Measurements from ENCODE around the gene RAB14.

The RAB14 gene

GRCh38 chr9:121201738-121202533 is at the start of gene RAB14:
Gene RAB14 (minus strand): TSS chr9:121201869. CDS start chr9:121193412, 8,457 bp downstream.
- Mint-ChIP-seq H3K27ac (peak within 1 kb of the TSS; percentile 89), H3K9me3 (no peaks in the 10 kb centered on the region), H3K36me3 (ENCODE audit: low read depth) (peaks cover 5% of the 10 kb centered on the region), H3K4me1 (ENCODE audit: low read depth) (peaks cover 35% of the 10 kb centered on the region), H3K27me3 (ENCODE audit: low read depth) (no peaks in the 10 kb centered on the region), H3K4me3 (peak within 1 kb of the TSS; percentile 91)

GRCh38 chr9:121249563-121249962 is 47.9 kb upstream of the RAB14 start:
- Mint-ChIP-seq H3K27ac (no peak overlapping the region), H3K4me1 (ENCODE audit: low read depth) (no peaks in the 10 kb centered on the region), H3K27me3 (ENCODE audit: low read depth) (peaks cover 9% of the 10 kb centered on the region), H3K36me3 (ENCODE audit: low read depth) (no peaks in the 10 kb centered on the region), H3K4me3 (no peak overlapping the region), H3K9me3 (no peaks in the 10 kb centered on the region)

- H3K4me3 Mint-ChIP-seq, result no peak overlapping the region
- peaks cover 5% of the 10 kb centered on the region for H3K27me3 Mint-ChIP-seq (ENCODE audit: low read depth)
- H3K9me3 Mint-ChIP-seq, result peaks cover 7% of the 10 kb centered on the region
- no peak overlapping the region for H3K27ac Mint-ChIP-seq
- no peaks in the 10 kb centered on the region for H3K4me1 Mint-ChIP-seq (ENCODE audit: low read depth)
- no peaks in the 10 kb centered on the region for H3K36me3 Mint-ChIP-seq (ENCODE audit: low read depth)
Measured at GRCh38 chr9:121246821-121247561, 45.3 kb upstream of the RAB14 start.

- Mint-ChIP-seq H3K36me3 (ENCODE audit: low read depth) (no peaks in the 10 kb centered on the region), H3K27ac (no peak overlapping the region), H3K4me3 (no peak overlapping the region), H3K4me1 (ENCODE audit: low read depth) (no peaks in the 10 kb centered on the region), H3K9me3 (peaks cover 7% of the 10 kb centered on the region), H3K27me3 (ENCODE audit: low read depth) (peaks cover 6% of the 10 kb centered on the region)
Measured at GRCh38 chr9:121242959-121243346, 41.3 kb upstream of the RAB14 start.

- peaks cover 6% of the 10 kb centered on the region for H3K27me3 Mint-ChIP-seq (ENCODE audit: low read depth)
- H3K4me3 Mint-ChIP-seq, result no peak overlapping the region
- H3K27ac Mint-ChIP-seq, result no peak overlapping the region
- no peaks in the 10 kb centered on the region for H3K4me1 Mint-ChIP-seq (ENCODE audit: low read depth)
- peaks cover 7% of the 10 kb centered on the region for H3K9me3 Mint-ChIP-seq
- no peaks in the 10 kb centered on the region for H3K36me3 Mint-ChIP-seq (ENCODE audit: low read depth)
Measured at GRCh38 chr9:121242219-121242958, 40.7 kb upstream of the RAB14 start.

- H3K4me3 Mint-ChIP-seq, result no peak overlapping the region
- no peaks in the 10 kb centered on the region for H3K36me3 Mint-ChIP-seq (ENCODE audit: low read depth)
- no peaks in the 10 kb centered on the region for H3K4me1 Mint-ChIP-seq (ENCODE audit: low read depth)
- peaks cover 7% of the 10 kb centered on the region for H3K9me3 Mint-ChIP-seq
- H3K27ac Mint-ChIP-seq, result no peak overlapping the region
- H3K27me3 Mint-ChIP-seq (ENCODE audit: low read depth), result peaks cover 6% of the 10 kb centered on the region
Measured at GRCh38 chr9:121240472-121241135, 38.9 kb upstream of the RAB14 start.

GRCh38 chr9:121239851-121240250 is 38.2 kb upstream of the RAB14 start:
- Mint-ChIP-seq H3K4me1 (ENCODE audit: low read depth) (no peaks in the 10 kb centered on the region), H3K4me3 (no peak overlapping the region), H3K36me3 (ENCODE audit: low read depth) (no peaks in the 10 kb centered on the region), H3K27me3 (ENCODE audit: low read depth) (peaks cover 6% of the 10 kb centered on the region), H3K9me3 (peaks cover 7% of the 10 kb centered on the region), H3K27ac (no peak overlapping the region)

- Mint-ChIP-seq H3K27me3 (ENCODE audit: low read depth) (peaks cover 6% of the 10 kb centered on the region), H3K9me3 (peaks cover 3% of the 10 kb centered on the region), H3K36me3 (ENCODE audit: low read depth) (no peaks in the 10 kb centered on the region), H3K4me1 (ENCODE audit: low read depth) (peaks cover 2% of the 10 kb centered on the region), H3K27ac (no peak overlapping the region), H3K4me3 (no peak overlapping the region)
Measured at GRCh38 chr9:121239071-121239470, 37.4 kb upstream of the RAB14 start.

DNA sequence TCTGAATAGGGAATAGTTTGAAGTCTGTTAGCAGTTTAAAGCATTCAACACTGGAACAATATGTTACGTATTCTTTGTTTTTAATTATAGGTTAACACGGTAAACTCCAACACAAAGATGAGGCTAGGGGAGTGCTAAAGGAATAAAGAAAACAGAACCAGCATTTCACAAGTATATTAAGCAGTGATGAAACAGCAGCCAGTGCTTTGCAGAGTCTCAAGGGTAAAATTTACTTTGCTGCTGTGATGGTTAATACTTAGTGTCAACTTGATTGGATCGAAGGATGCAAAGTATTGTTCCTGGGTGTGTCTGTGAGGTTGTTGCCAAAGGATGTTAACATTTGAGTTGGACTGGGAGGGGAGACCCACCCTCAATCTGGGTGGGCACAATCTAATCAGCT is 36.2 kb upstream of the RAB14 start:
- H3K4me3 Mint-ChIP-seq, result no peak overlapping the region
- no peaks in the 10 kb centered on the region for H3K9me3 Mint-ChIP-seq
- no peak overlapping the region for H3K27ac Mint-ChIP-seq
- no peaks in the 10 kb centered on the region for H3K36me3 Mint-ChIP-seq (ENCODE audit: low read depth)
- H3K27me3 Mint-ChIP-seq (ENCODE audit: low read depth), result peaks cover 3% of the 10 kb centered on the region
- peaks cover 4% of the 10 kb centered on the region for H3K4me1 Mint-ChIP-seq (ENCODE audit: low read depth)

- H3K36me3 Mint-ChIP-seq (ENCODE audit: low read depth), result no peaks in the 10 kb centered on the region
- H3K4me3 Mint-ChIP-seq, result no peak overlapping the region
- no peaks in the 10 kb centered on the region for H3K9me3 Mint-ChIP-seq
- peaks cover 3% of the 10 kb centered on the region for H3K27me3 Mint-ChIP-seq (ENCODE audit: low read depth)
- no peak overlapping the region for H3K27ac Mint-ChIP-seq
- H3K4me1 Mint-ChIP-seq (ENCODE audit: low read depth), result peaks cover 4% of the 10 kb centered on the region
Measured at GRCh38 chr9:121235512-121235911, 33.8 kb upstream of the RAB14 start.

GRCh38 chr9:121234832-121235161 is 33.1 kb upstream of the RAB14 start:
- H3K4me3 Mint-ChIP-seq, result no peak overlapping the region
- peaks cover 3% of the 10 kb centered on the region for H3K27me3 Mint-ChIP-seq (ENCODE audit: low read depth)
- no peaks in the 10 kb centered on the region for H3K36me3 Mint-ChIP-seq (ENCODE audit: low read depth)
- no peaks in the 10 kb centered on the region for H3K9me3 Mint-ChIP-seq
- peaks cover 4% of the 10 kb centered on the region for H3K4me1 Mint-ChIP-seq (ENCODE audit: low read depth)
- no peak overlapping the region for H3K27ac Mint-ChIP-seq

- Mint-ChIP-seq H3K36me3 (ENCODE audit: low read depth) (no peaks in the 10 kb centered on the region), H3K27ac (no peak overlapping the region), H3K4me1 (ENCODE audit: low read depth) (peaks cover 4% of the 10 kb centered on the region), H3K27me3 (ENCODE audit: low read depth) (peaks cover 3% of the 10 kb centered on the region), H3K4me3 (no peak overlapping the region), H3K9me3 (no peaks in the 10 kb centered on the region)
Measured at GRCh38 chr9:121233906-121234831, 32.5 kb upstream of the RAB14 start.

GRCh38 chr9:121232251-121232650 is 30.6 kb upstream of the RAB14 start:
- Mint-ChIP-seq H3K9me3 (no peaks in the 10 kb centered on the region), H3K4me3 (no peak overlapping the region), H3K4me1 (ENCODE audit: low read depth) (peaks cover 4% of the 10 kb centered on the region), H3K27me3 (ENCODE audit: low read depth) (peaks cover 4% of the 10 kb centered on the region), H3K36me3 (ENCODE audit: low read depth) (no peaks in the 10 kb centered on the region), H3K27ac (no peak overlapping the region)

All from T-helper 1 cell treated with Interleukin-12 subunit alpha and Interleukin-12 subunit beta and Interleukin-4 antibody, amounts not matched to agents 30 μg/mL and 1 μg/mL, for 36 hours (primary cell).